Loucy (cell line): ENCODE measurements around the gene MPIG6B.

Source experiments
- H2AFZ ChIP-seq: fragments of 200-600 bp; sonication (generic); 2 replicates; pipeline ENCODE4 v1.6.0; 2016; ENCODE audit warnings: antibody characterized with exemption, mild to moderate bottlenecking, low read length, moderate library complexity
- H3F3A ChIP-seq: fragments of 200-600 bp; 2 replicates; pipeline ENCODE4 v1.6.0; 2016; ENCODE audit warnings: antibody characterized with exemption, low read depth, mild to moderate bottlenecking
- H3K27me3 ChIP-seq: fragments of 200-600 bp; sonication (generic); 2 replicates; pipeline ENCODE4 v1.6.1; 2014; ENCODE audit warnings: low read length, mild to moderate bottlenecking; ENCODE audit not compliant: insufficient read depth, poor library complexity, severe bottlenecking
- H3K36me3 ChIP-seq: fragments of 200-600 bp; sonication (generic); 2 replicates; pipeline ENCODE4 v1.6.1; 2016; ENCODE audit warnings: low read length; ENCODE audit not compliant: insufficient read depth
- H3K4me1 ChIP-seq: fragments of 200-600 bp; sonication (generic); 2 replicates; pipeline ENCODE4 v1.5.1; 2014; ENCODE audit warnings: low read length, mild to moderate bottlenecking; ENCODE audit not compliant: insufficient read depth, poor library complexity, severe bottlenecking
- H3K4me2 ChIP-seq: fragments of 200-600 bp; sonication (generic); 2 replicates; pipeline ENCODE4 v1.6.0; 2014; ENCODE audit warnings: antibody characterized with exemption, low read length, low read depth, mild to moderate bottlenecking; ENCODE audit not compliant: poor library complexity, severe bottlenecking
- H3K4me3 ChIP-seq: fragments of 200-600 bp; sonication (generic); 2 replicates; pipeline ENCODE4 v1.5.1; 2014; ENCODE audit warnings: low read length, mild to moderate bottlenecking, mixed read lengths; ENCODE audit not compliant: poor library complexity, severe bottlenecking
- H3K79me2 ChIP-seq: fragments of 200-600 bp; sonication (generic); 2 replicates; pipeline ENCODE4 v1.6.1; 2014; ENCODE audit warnings: low read length; ENCODE audit not compliant: insufficient read depth
- H3K9ac ChIP-seq: fragments of 200-600 bp; sonication (generic); 2 replicates; pipeline ENCODE4 v1.6.0; 2014; ENCODE audit warnings: mild to moderate bottlenecking, low read depth, low read length, moderate library complexity; ENCODE audit not compliant: poor library complexity, severe bottlenecking
- H3K9me2 ChIP-seq: fragments of 200-600 bp; sonication (generic); replicated peaks from 2 replicates; pipeline ENCODE4 v1.6.1; 2016; ENCODE audit warnings: low read depth, low read length, mixed read lengths
- H3K9me3 ChIP-seq: fragments of 200-600 bp; sonication (generic); 2 replicates; pipeline ENCODE4 v1.6.1; 2014; ENCODE audit warnings: mild to moderate bottlenecking, antibody characterized with exemption, low read length, low read depth; ENCODE audit not compliant: insufficient read depth
- H4K20me1 ChIP-seq: fragments of 200-600 bp; sonication (generic); 2 replicates; pipeline ENCODE4 v1.6.0; 2014; ENCODE audit warnings: antibody characterized with exemption, low read length, mild to moderate bottlenecking; ENCODE audit not compliant: insufficient read depth, poor library complexity, severe bottlenecking
- CTCF ChIP-seq: fragments of 200-600 bp; sonication (generic); conservative IDR thresholded peaks from 2 replicates; pipeline ENCODE4 v1.5.1; 2014; ENCODE audit warnings: mild to moderate bottlenecking, antibody characterized with exemption, low read length
- EZH2phosphoT487 ChIP-seq: fragments of 200-600 bp; IDR thresholded peaks from 2 replicates; pipeline ENCODE4 v1.6.1; 2018; ENCODE audit warnings: antibody characterized with exemption, mild to moderate bottlenecking, moderate library complexity, borderline replicate concordance

The MPIG6B gene

GRCh38 chr6:31750411-31751022 is 27.3 kb downstream of the MPIG6B start:
- Histone ChIP-seq H2AFZ (no peak overlapping the region), H3K27me3 (no peaks in the 10 kb centered on the region), H3K4me1 (no peaks in the 10 kb centered on the region), H3K9me3 (no peaks in the 10 kb centered on the region), H3K9ac (no peak overlapping the region), H3F3A (no peaks in the 10 kb centered on the region), H3K36me3 (no peaks in the 10 kb centered on the region), H3K4me3 (no peak overlapping the region), H3K9me2 (no peaks in the 10 kb centered on the region), H3K4me2 (no peak overlapping the region), H4K20me1 (no peaks in the 10 kb centered on the region), H3K79me2 (no peaks in the 10 kb centered on the region)
- TF ChIP-seq CTCF (no peak), EZH2phosphoT487 (no peak)

GRCh38 chr6:31752739-31753319 is 29.7 kb downstream of the MPIG6B start:
- Histone ChIP-seq H3K9ac (no peak overlapping the region), H4K20me1 (no peaks in the 10 kb centered on the region), H3K9me3 (no peaks in the 10 kb centered on the region), H3F3A (no peaks in the 10 kb centered on the region), H2AFZ (no peak overlapping the region), H3K27me3 (no peaks in the 10 kb centered on the region), H3K4me2 (no peak overlapping the region), H3K9me2 (no peaks in the 10 kb centered on the region), H3K36me3 (no peaks in the 10 kb centered on the region), H3K4me1 (no peaks in the 10 kb centered on the region), H3K4me3 (no peak overlapping the region), H3K79me2 (no peaks in the 10 kb centered on the region)
- TF ChIP-seq CTCF (no peak), EZH2phosphoT487 (no peak)

GRCh38 chr6:31758281-31758680 is 35.1 kb downstream of the MPIG6B start:
- no peak overlapping the region for H2AFZ ChIP-seq
- no peaks in the 10 kb centered on the region for H3K9me3 ChIP-seq
- no peak for TF ChIP-seq CTCF
- no peak for TF ChIP-seq EZH2phosphoT487
- no peaks in the 10 kb centered on the region for H3K9me2 ChIP-seq
- H3K27me3 ChIP-seq: no peaks in the 10 kb centered on the region
- H3K9ac ChIP-seq: no peak overlapping the region
- H3K79me2 ChIP-seq: no peaks in the 10 kb centered on the region
- no peak overlapping the region for H3K4me2 ChIP-seq
- no peaks in the 10 kb centered on the region for H4K20me1 ChIP-seq
- H3K36me3 ChIP-seq: no peaks in the 10 kb centered on the region; the same call in 1 of the 2 replicates
- H3K4me3 ChIP-seq: no peak overlapping the region
- H3F3A ChIP-seq: no peaks in the 10 kb centered on the region
- peaks cover 12% of the 10 kb centered on the region for H3K4me1 ChIP-seq
